ENCODE results near the gene TNC.

DNA sequence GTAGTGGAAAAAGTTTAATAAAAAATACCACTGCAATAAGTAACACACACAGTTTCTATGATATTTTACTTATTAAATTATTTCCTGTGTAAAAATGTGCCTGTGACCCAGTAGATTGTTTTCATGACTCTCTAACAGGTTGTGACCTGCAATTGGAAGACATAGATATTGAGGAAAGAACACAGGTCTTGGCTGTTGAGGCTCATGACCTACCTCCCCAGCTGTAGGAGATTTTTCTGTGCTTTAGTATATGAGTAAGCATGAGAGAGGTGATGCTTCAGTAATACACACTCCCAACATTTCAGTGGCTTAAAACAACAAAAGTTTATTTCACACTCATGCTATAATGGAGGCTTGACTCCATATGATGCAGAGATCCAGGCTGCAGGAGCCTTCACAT is 47.3 kb upstream of the TNC start:
- no peak for TF ChIP-seq CTCF (IDR thresholded peaks at IDR 0.05)
- no peak for TF ChIP-seq POLR2AphosphoS5 (IDR thresholded peaks at IDR 0.05)

Measured in stomach (tissue), 4 donors.